NB4 (cell line): ENCODE results near the gene MYH15.

ENCODE experiments used
- CTCF ChIP-seq: IDR thresholded peaks from one replicate; pipeline ENCODE4 v1.5.1; 2012; ENCODE audit warnings: low read depth, low read length
- POLR2A ChIP-seq: IDR thresholded peaks from 2 replicates; pipeline ENCODE4 v1.6.1; 2011; ENCODE audit warnings: mild to moderate bottlenecking; ENCODE audit not compliant: insufficient read length; ENCODE audit errors: extremely low read depth

DNA sequence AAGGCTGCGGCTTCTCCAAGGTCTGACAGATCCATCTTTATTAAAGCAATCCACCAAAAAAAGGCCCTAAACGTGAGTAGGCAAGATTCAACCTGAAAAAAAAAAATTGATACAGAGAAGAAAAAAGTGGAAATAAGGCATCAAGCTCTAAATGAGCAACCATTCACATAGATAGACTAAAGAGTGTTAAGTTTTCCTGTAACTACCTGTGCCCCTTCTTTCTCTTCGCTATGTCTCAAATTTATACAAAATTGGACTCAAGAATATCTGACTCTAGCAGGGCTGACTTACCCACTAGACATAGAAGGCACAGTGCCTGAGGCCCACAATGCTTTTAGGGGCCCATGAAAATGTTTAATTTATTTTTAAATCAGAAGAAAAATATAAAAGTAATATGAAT lies at the start of gene MYH15:
- TF ChIP-seq CTCF, result no peak
- no peak for TF ChIP-seq POLR2A
